GM12878 (cell line): ENCODE data around the gene MYOM1. TPM values are rescaled to one million over a fixed set of nuclear protein-coding genes. Genes with fewer than 3 reads are reported as not detected.

Experiments
- ATAC-seq: fragments of 200-7000 bp; cut with Tn5 transposase; 3 replicates; pipeline ENCODE4 v1.9.1; 2020; ENCODE audit warnings: mild to moderate bottlenecking, moderate library complexity
- BruUV-seq: library from RNA; stranded (reverse); fragments of 400-500 nt; replicated peaks from 2 replicates; lab custom pipeline; 2021; lab: Mats Ljungman, UMichigan
- CTCF ChIA-PET: fragments of 300-600 bp; sonication (Branson Sonifier 250); formaldehyde crosslinking; extraction: SDS; loops from one replicate; lab custom pipeline; 2021; ENCODE audit warnings: inconsistent platforms; lab: Yijun Ruan, JAX
- POLR2A ChIA-PET: fragments of 350-600 bp; formaldehyde crosslinking; extraction: SDS; loops from one replicate; lab custom pipeline; 2021; ENCODE audit warnings: inconsistent platforms; lab: Charles Lee
- RAD21 ChIA-PET: fragments of 300-600 bp; sonication (Branson Sonifier 250); formaldehyde crosslinking; loops from one replicate; lab custom pipeline; 2023; ENCODE audit warnings: antibody characterized with exemption; ENCODE audit not compliant: unreplicated experiment; lab: Charles Lee
- SMC1A ChIA-PET: fragments of 300-600 bp; sonication (Branson Sonifier 250); formaldehyde crosslinking; loops from one replicate; lab custom pipeline; 2023; ENCODE audit not compliant: unreplicated experiment, uncharacterized antibody; lab: Charles Lee
- DNase-seq: peaks from one replicate; pipeline ENCODE4 v3.0.0-alpha.2; 2011; ENCODE audit warnings: low read depth, low spot score
- FAIRE-seq: peaks from 3 replicates; lab custom pipeline; 2011; peaks lifted over from hg19 to GRCh38; lab: Jason Lieb, UNC
- H2AFZ ChIP-seq: 2 replicates; pipeline ENCODE4 v1.6.0; 2011; ENCODE audit warnings: low read depth, low read length, control low read depth; ENCODE audit not compliant: control insufficient read depth
- H3K27ac ChIP-seq: 2 replicates; pipeline ENCODE4 v1.5.1; 2011; ENCODE audit warnings: control low read depth; ENCODE audit not compliant: control insufficient read depth, insufficient read depth
- H3K27me3 ChIP-seq, 2 experiments: replicated peaks in 1 of 2; 2 replicates each; pipeline versions ENCODE4 v1.6.0 to v1.6.1; 2011; ENCODE audit warnings: low read length in 1 of 2; ENCODE audit not compliant: control insufficient read depth in 2 of 2, insufficient read depth in 2 of 2
- H3K36me3 ChIP-seq, 2 experiments: 2 replicates each; pipeline ENCODE4 v1.5.1; 2011; ENCODE audit warnings: low read length in 1 of 2; ENCODE audit not compliant: control insufficient read depth in 2 of 2, insufficient read depth in 2 of 2
- H3K4me1 ChIP-seq: 2 replicates; pipeline ENCODE4 v1.6.1; 2011; ENCODE audit warnings: mild to moderate bottlenecking, low read length, moderate library complexity, mixed read lengths; ENCODE audit not compliant: control insufficient read depth, insufficient read depth
- H3K4me2 ChIP-seq: 2 replicates; pipeline ENCODE4 v1.6.0; 2011; ENCODE audit warnings: control low read depth; ENCODE audit not compliant: control insufficient read depth, insufficient read depth
- H3K4me3 ChIP-seq: fragments of 200-600 bp; sonication (generic); 2 replicates; pipeline ENCODE4 v1.5.1; 2016
- H3K79me2 ChIP-seq: 2 replicates; pipeline ENCODE4 v1.6.0; 2011; ENCODE audit warnings: low read length; ENCODE audit not compliant: control insufficient read depth, insufficient read depth
- H3K9ac ChIP-seq: 2 replicates; pipeline ENCODE4 v1.8.0; 2011; ENCODE audit warnings: low read length, control low read depth, mixed read lengths; ENCODE audit not compliant: control insufficient read depth, insufficient read depth
- H3K9me3 ChIP-seq: replicated peaks from 3 replicates; pipeline ENCODE4 v1.5.1; 2011; ENCODE audit warnings: mild to moderate bottlenecking, low read length; ENCODE audit not compliant: control insufficient read depth, insufficient read depth
- H4K20me1 ChIP-seq: 2 replicates; pipeline ENCODE4 v1.6.0; 2011; ENCODE audit not compliant: control insufficient read depth, insufficient read depth
- KDM1A ChIP-seq: fragments of 200-600 bp; sonication (generic); IDR thresholded peaks from 2 replicates; pipeline ENCODE4 v1.6.1; 2016; ENCODE audit warnings: borderline replicate concordance
- WGBS: methylation state at CpG from one replicate; pipeline ENCODE4 v1.1.6; 2016; ENCODE audit warnings: low lambda C conversion rate; ENCODE audit not compliant: insufficient replicate concordance, insufficient coverage; ENCODE audit errors: missing lambda C conversion rate; 5-methylcytosine and 5-hydroxymethylcytosine counted together
- in situ Hi-C: fragments of 300-500 bp; cut with MboI; formaldehyde crosslinking; loops from 9 replicates; pipeline ENCODE4 v1.14.3; 2018; ENCODE audit warnings: mixed read lengths
- intact Hi-C: fragments of 100-400 bp; cut with micrococcal nuclease; formaldehyde crosslinking; loops from one replicate; pipeline ENCODE4 v1.14.2; 2022; ENCODE audit not compliant: unreplicated experiment
- polyA plus RNA-seq, 11 experiments: library from polyadenylated mRNA; depleted of rRNA in 4 of 11; unstranded in 6 of 11; stranded (reverse) in 5 of 11; fragments of >200 nt; fragmentation: Nextera tagmentation in 4 of 11; fragmentation: Illumina TruSeq in 1 of 11; extraction: Ambion mirVana in 4 of 11; extraction: Trizol in 1 of 11; gene quantifications; 1 replicate in 1 of 11; 2 replicates in 10 of 11; pipeline versions ENCODE4 v1.2.1 to v1.2.3, GENCODE V29; 2011 to 2016; ENCODE audit warnings: inconsistent platforms in 2 of 11, missing spikeins in 2 of 11, low read depth in 1 of 11
- total RNA-seq, 4 experiments: library from RNA; depleted of rRNA in 3 of 4; stranded (reverse); fragments of >200 nt in 3 of 4; fragmentation: Illumina TruSeq in 1 of 4; extraction: Trizol in 1 of 4; gene quantifications; 2 replicates each; pipeline versions ENCODE4 v1.2.1 to v1.2.3, GENCODE V29; 2013 to 2021
- TF ChIP-seq, protein P1 (sequence below): fragments of 450-650 bp; formaldehyde crosslinking; IDR thresholded peaks from 2 replicates; pipeline ENCODE4 v1.4.0; 2020; ENCODE audit warnings: mild to moderate bottlenecking, moderate library complexity
- TF ChIP-seq, protein P2 (sequence below): fragments of 450-650 bp; IDR thresholded peaks from 2 replicates; pipeline ENCODE4 v1.6.1; 2016; ENCODE audit warnings: mild to moderate bottlenecking, moderate library complexity, borderline replicate concordance
- TF ChIP-seq, protein P3 (sequence below): fragments of 450-650 bp; IDR thresholded peaks from 2 replicates; pipeline ENCODE4 v1.6.1; 2017; ENCODE audit warnings: mild to moderate bottlenecking, moderate library complexity

The MYOM1 gene
- total and polyA plus RNA-seq, 10 of the 15 experiments (the other 5 are each of a cell fraction or from before 2014, with no cell fraction given), result 0.06 to 1.0 (median 0.57) TPM

DNA sequence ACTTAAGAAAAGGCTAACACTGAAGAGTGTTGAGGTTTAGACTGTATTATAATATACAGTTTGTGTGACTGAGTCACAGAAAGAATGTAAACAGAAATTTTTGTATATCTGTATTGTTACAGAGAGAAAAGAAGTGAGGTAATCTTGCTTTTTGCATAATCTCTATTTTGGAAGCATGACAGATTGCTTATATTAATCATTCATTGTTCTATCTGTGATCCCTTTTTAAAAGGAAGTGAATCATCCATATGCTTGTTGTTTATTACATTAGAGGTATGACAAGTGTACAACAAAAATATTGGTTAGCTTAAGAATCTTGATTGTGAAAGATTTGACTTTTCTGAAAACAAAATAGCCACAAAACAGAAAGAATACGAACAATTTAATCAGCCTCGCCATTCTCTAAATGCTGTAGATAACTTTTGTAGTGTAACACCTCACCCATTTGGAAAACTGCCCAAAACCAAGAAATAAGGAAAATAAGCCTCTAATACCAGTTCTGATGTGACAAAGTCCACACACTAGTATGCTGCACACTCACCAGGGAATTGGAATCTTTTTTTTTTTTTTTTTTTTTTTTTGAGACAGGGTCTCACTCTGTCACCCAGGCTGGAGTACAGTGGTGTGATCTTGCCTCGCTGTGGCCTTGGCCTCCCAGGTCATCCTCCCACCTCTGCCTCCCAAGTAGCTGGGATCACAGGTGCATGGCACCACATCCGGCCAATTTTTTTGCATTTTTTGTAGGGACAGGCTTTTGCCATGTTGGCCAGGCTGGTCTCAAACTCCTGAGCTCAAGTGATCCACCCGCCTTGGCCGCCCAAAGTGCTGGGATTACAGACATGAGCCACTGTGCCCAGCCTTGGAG is 115.3 kb downstream of the MYOM1 start:
- ChIA-PET SMC1A (interaction anchor here (0.5 to 2.4 kb wide), 6 partner anchors 8 to 219 kb away, joined by 3 to 7 read pairs (median 3); no protein-coding TSS in a partner anchor), RAD21 (no interaction called here), CTCF (interaction anchor here (0.7 to 1.3 kb wide), 5 partner anchors 24 to 477 kb away, joined by 3 to 4 read pairs (median 3); no protein-coding TSS in a partner anchor), POLR2A (interaction anchor here (0.7 kb wide), 1 partner anchor 40 kb away, joined by 5 read pairs; no protein-coding TSS in a partner anchor)
- Histone ChIP-seq H4K20me1 (no peaks in the 10 kb centered on the region), H3K27me3 (no peaks in the 10 kb centered on the region), H2AFZ (no peak overlapping the region), H3K79me2 (no peaks in the 10 kb centered on the region), H3K4me1 (no peaks in the 10 kb centered on the region), H3K4me3 (no peak overlapping the region), H3K9ac (no peak overlapping the region), H3K4me2 (no peak overlapping the region), H3K9me3 (no peaks in the 10 kb centered on the region), H3K27ac (no peak overlapping the region), H3K36me3 (no peaks in the 10 kb centered on the region)
- in situ Hi-C loops, result no loop called here
- ATAC-seq (no peak), DNase-seq (no peak), FAIRE-seq (no peak)
- no TSS peak for BruUV-seq
- 45% methylated on average over 6 of the region's 6 CpGs for WGBS
- intact Hi-C loops, result no loop called here
- no peak for TF ChIP-seq KDM1A
- TF ChIP-seq, protein P1, sequence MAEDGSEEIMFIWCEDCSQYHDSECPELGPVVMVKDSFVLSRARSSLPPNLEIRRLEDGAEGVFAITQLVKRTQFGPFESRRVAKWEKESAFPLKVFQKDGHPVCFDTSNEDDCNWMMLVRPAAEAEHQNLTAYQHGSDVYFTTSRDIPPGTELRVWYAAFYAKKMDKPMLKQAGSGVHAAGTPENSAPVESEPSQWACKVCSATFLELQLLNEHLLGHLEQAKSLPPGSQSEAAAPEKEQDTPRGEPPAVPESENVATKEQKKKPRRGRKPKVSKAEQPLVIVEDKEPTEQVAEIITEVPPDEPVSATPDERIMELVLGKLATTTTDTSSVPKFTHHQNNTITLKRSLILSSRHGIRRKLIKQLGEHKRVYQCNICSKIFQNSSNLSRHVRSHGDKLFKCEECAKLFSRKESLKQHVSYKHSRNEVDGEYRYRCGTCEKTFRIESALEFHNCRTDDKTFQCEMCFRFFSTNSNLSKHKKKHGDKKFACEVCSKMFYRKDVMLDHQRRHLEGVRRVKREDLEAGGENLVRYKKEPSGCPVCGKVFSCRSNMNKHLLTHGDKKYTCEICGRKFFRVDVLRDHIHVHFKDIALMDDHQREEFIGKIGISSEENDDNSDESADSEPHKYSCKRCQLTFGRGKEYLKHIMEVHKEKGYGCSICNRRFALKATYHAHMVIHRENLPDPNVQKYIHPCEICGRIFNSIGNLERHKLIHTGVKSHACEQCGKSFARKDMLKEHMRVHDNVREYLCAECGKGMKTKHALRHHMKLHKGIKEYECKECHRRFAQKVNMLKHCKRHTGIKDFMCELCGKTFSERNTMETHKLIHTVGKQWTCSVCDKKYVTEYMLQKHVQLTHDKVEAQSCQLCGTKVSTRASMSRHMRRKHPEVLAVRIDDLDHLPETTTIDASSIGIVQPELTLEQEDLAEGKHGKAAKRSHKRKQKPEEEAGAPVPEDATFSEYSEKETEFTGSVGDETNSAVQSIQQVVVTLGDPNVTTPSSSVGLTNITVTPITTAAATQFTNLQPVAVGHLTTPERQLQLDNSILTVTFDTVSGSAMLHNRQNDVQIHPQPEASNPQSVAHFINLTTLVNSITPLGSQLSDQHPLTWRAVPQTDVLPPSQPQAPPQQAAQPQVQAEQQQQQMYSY, result no peak
- TF ChIP-seq, protein P2, sequence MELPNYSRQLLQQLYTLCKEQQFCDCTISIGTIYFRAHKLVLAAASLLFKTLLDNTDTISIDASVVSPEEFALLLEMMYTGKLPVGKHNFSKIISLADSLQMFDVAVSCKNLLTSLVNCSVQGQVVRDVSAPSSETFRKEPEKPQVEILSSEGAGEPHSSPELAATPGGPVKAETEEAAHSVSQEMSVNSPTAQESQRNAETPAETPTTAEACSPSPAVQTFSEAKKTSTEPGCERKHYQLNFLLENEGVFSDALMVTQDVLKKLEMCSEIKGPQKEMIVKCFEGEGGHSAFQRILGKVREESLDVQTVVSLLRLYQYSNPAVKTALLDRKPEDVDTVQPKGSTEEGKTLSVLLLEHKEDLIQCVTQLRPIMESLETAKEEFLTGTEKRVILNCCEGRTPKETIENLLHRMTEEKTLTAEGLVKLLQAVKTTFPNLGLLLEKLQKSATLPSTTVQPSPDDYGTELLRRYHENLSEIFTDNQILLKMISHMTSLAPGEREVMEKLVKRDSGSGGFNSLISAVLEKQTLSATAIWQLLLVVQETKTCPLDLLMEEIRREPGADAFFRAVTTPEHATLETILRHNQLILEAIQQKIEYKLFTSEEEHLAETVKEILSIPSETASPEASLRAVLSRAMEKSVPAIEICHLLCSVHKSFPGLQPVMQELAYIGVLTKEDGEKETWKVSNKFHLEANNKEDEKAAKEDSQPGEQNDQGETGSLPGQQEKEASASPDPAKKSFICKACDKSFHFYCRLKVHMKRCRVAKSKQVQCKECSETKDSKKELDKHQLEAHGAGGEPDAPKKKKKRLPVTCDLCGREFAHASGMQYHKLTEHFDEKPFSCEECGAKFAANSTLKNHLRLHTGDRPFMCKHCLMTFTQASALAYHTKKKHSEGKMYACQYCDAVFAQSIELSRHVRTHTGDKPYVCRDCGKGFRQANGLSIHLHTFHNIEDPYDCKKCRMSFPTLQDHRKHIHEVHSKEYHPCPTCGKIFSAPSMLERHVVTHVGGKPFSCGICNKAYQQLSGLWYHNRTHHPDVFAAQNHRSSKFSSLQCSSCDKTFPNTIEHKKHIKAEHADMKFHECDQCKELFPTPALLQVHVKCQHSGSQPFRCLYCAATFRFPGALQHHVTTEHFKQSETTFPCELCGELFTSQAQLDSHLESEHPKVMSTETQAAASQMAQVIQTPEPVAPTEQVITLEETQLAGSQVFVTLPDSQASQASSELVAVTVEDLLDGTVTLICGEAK, result no peak
- TF ChIP-seq, protein P3, sequence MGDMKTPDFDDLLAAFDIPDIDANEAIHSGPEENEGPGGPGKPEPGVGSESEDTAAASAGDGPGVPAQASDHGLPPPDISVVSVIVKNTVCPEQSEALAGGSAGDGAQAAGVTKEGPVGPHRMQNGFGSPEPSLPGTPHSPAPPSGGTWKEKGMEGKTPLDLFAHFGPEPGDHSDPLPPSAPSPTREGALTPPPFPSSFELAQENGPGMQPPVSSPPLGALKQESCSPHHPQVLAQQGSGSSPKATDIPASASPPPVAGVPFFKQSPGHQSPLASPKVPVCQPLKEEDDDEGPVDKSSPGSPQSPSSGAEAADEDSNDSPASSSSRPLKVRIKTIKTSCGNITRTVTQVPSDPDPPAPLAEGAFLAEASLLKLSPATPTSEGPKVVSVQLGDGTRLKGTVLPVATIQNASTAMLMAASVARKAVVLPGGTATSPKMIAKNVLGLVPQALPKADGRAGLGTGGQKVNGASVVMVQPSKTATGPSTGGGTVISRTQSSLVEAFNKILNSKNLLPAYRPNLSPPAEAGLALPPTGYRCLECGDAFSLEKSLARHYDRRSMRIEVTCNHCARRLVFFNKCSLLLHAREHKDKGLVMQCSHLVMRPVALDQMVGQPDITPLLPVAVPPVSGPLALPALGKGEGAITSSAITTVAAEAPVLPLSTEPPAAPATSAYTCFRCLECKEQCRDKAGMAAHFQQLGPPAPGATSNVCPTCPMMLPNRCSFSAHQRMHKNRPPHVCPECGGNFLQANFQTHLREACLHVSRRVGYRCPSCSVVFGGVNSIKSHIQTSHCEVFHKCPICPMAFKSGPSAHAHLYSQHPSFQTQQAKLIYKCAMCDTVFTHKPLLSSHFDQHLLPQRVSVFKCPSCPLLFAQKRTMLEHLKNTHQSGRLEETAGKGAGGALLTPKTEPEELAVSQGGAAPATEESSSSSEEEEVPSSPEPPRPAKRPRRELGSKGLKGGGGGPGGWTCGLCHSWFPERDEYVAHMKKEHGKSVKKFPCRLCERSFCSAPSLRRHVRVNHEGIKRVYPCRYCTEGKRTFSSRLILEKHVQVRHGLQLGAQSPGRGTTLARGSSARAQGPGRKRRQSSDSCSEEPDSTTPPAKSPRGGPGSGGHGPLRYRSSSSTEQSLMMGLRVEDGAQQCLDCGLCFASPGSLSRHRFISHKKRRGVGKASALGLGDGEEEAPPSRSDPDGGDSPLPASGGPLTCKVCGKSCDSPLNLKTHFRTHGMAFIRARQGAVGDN, result no peak
